HG03521 (cell line): Measurements from ENCODE around the gene OR2A42.
"Not testable (repeated sequence)": the region's sequence is repeated elsewhere in the genome, so short reads cannot be mapped to it uniquely, and the experiment has no call there.

ENCODE experiments used
- ATAC-seq: cut with Tn5 transposase; IDR thresholded peaks from one replicate; pipeline ENCODE4 v1.9.1; 2021; ENCODE audit warnings: mild to moderate bottlenecking, moderate library complexity; ENCODE audit not compliant: unreplicated experiment

The OR2A42 gene

DNA sequence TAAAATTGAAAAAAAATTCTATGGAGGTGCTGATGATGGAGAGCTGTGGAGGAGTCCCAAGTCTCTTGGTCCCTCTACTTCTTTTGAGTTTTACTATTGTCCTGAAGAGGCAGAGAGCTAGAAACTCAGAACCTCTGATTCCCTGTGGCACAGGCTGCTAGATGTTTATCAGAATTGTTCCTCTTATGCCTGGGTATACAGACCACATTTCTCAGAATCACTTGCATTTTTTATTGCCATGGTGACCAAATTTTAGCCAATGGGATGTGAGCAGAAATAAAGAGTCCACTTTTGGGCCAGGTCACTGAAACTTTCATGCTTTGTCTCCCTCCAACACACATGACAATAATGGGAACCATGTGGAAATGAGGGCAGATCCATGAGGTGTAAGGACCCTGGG is 15.7 kb downstream of the OR2A42 start:
- not testable (repeated sequence) for ATAC-seq

DNA sequence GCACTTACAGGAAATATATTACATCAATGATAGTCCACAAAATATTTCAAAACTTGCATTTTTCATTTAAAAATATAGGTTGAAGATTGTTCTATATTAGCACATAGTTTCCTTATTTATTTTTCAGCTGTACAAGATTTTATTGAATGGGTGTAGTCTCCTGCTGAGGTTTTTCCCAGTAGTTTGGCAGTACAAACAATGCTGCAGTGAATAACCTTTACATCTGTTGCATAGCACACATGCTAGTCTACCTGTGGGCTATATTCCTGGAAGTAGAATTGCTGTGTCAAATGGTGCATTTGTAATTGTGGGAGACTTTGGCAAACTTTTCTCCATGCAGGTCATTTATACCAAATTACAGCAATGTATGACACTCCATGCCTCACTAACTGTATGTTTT is 18.9 kb downstream of the OR2A42 start:
- ATAC-seq, result not testable (repeated sequence)

DNA sequence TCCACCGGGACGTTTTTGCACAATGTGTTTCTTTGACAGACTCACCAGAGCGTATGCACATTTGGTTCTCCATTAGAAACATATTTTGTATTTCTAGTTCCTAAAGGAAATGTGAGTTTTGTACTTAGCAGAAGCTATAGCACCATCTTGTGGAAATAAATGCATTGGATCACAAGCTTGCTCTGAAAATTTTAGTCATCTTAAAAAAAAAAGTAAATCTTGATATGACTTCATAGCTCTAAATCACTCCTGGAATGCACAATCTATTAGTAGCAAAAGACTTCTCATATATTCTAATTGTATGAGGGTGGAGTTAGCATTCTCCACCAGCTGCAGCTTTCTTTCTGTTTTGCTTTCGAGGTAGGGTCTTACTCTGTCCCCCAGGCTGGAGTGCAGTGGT is 20.3 kb downstream of the OR2A42 start:
- ATAC-seq, result not testable (repeated sequence)

DNA sequence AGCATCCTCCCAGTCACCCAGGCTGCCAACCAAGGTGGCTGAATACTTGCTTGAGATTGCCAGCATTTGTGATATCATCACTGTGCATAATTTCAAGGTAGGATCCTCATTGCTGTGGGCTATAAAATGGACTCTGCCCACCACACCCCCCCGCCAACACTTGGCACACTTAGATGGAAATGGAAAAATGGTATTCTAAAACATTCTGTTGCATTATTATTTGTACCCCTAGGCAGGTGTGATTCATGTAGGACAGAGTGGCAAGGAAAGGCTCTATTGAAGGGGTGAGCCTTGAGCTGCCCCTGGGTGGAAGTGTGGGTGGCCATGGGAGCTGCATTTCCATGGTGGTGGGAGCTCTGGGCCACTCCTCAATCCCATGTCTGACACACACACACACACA is 20.8 kb downstream of the OR2A42 start:
- ATAC-seq, result not testable (repeated sequence)

DNA sequence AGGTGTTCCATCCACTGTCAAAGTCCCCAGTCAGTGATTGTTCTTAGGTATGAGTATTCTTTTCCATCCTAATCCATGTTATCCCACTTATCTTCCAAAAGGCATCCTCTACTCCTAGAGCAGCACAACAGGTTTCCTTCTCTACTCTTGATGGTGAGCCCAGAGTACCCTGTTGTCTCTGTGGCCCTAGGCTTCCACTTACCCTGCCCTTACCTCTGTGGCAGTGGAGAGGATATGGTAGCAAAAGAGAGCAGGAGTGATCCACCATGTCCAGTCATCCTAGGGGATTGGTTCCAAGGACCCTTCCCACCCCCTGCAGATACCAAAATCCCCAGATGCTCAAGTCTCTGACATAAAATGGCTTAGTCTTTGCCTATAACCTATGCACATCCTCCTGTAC is 22.2 kb downstream of the OR2A42 start:
- not testable (repeated sequence) for ATAC-seq

DNA sequence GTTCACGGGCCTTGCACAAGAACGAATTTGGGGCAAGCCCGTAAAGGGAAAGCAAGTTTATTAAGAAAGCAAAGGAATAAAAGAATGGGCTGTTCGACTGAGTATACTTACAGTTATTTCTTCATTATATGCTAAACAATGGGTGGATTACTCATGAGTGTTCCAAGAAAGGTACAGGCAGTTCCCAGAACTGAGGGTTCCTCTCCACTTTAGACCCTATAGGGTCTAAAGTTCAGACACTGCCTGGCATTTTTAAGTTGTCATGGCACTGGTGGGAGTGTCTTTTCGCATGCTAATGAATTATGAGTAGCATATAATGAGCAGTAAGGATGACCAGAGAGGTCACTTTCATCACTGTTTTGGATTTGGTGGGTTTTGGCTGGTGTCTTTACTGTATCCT is 34.1 kb downstream of the OR2A42 start:
- not testable (repeated sequence) for ATAC-seq

DNA sequence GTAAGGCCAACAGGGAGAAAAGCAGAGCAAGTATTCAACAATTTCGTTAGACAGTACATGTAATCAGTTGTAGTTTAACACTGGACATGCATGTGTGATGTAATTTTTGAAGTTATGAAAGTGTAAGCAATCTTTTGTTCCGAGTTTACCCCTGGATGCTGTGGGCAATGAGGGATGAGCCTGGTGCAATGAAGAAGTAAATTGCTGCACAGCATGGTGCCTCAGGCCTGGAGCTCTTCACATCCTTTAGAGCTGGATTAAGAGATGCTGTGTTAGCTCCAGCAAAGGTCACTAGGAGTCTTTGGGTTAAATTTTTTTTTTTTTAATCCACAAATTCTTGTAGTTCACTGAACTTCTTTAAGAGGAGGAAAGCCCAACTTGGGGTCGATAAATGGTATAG is 36.3 kb downstream of the OR2A42 start:
- ATAC-seq, result not testable (repeated sequence)

DNA sequence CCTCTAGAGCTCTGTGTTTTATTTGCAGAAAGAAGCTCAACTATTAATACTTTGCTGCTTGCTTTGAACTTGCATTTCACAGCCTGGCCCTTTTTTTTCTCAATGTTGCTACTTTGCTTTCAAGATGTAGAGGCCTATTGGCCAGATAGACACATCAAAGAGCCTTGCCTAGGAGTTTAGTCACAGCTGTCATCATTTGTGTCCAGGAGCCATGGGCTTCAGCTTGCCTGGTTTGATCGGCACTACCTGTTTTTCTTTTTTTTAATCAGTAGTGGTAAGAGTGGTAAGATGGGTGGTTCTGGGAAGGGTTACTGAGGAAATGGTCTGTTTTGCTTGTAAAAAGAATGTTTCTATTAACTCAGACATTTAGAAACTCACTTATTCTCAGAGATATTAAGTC is 37.4 kb downstream of the OR2A42 start:
- ATAC-seq, result not testable (repeated sequence)

DNA sequence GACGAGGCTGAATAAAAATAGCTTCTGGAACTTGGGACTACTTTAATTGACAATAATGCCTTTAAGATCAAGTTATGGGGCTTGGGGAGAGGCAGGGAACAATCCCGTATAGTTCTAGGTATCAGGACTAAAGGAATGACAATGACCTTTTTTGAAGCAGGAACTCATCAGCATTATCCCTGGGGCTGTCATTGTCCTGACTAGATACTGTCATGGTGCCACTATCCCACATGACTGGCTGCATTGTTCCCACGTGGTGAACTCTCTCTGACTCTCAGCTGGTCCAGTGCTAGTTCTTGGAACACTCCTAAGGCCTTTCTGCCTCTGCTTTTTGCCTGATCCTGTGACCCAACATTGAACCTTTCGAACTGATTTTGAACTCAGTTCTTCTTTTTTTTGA is 40.5 kb downstream of the OR2A42 start:
- ATAC-seq, result not testable (repeated sequence)

DNA sequence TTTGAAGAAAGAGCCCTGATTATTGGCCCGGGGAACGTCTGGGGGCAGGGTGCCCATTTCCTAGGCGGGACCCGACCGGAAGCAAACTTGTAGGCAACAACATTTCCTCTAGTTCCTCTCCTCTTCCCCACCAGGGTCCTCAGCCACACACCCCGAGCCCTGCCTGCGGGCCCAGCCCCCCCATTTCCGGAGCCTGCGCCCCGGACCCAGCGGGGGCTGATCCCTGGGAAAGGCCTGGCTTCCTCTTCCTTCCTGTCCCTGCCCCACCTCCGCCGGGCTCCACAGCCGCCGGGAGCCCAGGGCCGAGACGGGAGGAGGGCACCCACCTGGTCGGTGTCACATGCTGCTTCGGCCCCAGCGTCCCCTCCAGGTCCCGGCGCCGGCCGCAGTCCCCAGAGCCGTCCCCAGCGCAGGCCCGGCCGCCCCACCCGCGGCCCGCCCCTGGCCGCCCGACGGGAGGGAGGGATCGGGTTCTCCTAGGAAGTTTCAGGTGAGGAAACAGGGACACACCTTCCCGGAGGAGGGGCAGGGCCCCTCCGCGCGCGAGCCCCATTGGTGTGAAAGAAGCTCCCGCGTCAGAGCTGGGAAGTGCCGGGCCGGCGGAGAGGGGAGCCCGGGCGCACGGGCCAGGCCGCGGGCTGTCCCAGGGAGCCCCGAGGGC is 44.1 kb downstream of the OR2A42 start, which contains the start of gene ARHGEF35:
Gene ARHGEF35, minus strand, starts transcription at position 622 of the 661 bp plus-strand sequence. CDS start 7,450 bp downstream, outside the sequence.
- peak; percentile 68 for ATAC-seq

DNA sequence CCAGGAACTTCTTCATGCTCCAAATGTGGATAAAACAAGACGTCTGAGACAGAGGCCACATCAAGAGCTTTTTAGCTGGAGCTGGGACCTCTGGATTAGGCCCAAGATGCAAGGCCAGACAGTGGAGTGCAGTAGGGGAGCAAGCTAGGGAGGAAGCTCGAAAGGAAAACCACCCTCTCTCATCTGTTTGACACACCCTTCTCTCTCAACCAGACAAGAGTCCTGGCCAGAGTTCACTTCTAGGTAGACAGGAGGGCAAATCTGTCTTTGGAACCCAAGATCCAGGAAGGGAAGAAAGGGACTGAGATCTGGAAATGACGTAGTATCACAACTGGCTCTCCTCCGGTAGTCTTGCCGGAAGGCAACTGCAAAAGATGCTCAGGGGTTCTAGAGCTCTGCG is 45.0 kb downstream of the OR2A42 start:
- ATAC-seq, result not testable (repeated sequence)

DNA sequence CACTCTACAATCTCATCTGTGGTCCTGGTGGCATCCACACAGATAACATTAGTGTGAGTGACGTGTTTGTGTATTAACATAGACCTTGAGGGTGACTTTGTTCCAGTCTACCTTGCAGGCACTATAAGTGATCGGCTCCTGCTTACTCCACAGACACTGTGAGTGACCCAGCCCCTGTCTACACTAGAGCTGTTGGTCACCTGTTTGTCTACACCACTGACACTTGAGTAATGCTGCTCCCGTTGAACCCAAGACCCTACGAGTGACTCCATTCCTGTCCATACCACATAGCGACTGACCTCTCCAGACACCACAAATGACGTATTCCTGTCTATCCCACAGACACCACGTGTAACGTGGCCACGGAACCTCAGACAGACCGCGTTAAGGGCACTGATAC is 45.6 kb downstream of the OR2A42 start:
- ATAC-seq, result not testable (repeated sequence)

DNA sequence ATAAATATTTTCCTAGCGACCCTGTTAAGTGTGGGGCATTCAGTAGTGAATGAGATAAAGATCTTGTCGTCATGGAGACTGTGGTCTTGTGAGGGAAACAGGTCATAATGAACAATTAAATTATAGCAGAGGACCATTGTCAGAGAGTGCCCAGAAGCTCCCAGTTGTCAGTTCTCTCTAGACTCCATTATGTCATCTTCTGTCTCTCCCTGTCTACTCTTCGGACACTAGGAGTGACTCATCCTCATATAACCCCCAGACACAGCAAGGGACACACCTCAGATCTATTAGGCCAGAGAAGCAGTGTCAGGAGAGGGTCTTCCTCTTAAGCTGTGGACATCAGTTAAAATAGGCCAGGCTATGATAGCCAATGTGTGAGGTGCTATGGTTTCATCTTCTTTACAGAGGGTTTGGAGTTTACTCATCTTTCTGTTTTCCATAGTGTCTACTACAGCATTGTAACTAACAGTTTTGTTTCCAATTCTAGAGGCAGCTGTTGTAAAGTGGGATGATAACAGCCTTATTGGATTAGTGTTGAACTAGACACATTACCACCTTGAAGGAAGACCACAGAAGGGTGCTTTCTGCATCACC is 50.7 kb downstream of the OR2A42 start:
- ATAC-seq, result not testable (repeated sequence)

DNA sequence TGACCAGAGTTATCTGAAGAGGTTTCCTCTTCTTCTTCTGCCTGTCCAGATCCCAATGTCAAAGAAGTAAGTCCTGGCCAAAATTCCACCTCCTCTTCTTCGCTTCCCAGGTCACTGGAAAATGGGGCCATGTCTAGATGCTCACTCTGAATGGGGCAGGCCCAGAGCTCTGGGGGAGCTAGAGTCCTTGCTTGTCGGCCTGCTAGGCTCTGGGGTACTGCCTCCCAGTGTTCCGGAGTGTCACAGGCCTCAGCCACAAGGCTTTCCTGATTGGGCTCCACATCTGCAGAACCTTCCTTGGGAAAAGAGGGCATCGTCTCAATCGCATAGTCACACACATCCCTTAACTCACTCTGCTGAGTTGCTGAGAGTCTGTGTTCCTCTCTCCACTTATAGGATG is 51.6 kb downstream of the OR2A42 start:
- ATAC-seq, result not testable (repeated sequence)

DNA sequence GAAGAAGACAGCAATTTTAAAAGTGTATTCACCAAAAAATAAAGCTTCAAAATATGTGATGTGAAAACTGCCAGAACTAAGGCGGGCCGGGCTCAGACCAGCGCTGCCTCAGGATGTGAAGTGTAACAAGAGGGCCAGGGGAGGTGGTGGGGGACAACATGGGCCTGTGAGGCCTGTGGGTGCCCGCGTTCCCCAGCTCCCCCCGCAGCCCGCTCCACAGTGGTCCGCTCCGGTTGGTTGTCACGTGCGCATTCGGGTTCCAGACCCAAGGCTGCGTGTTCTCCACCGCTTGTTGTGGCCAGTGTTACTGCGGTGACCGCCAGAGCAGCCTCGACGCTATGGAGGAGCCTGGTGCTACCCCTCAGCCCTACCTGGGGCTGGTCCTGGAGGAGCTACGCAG is 56.2 kb downstream of the OR2A42 start, which contains the start of gene CTAGE4:
Gene CTAGE4, plus strand, starts transcription at position 301 of the 400 bp plus-strand sequence. Its CDS starts 38 bp downstream, at position 339.
- ATAC-seq, result not testable (repeated sequence)

DNA sequence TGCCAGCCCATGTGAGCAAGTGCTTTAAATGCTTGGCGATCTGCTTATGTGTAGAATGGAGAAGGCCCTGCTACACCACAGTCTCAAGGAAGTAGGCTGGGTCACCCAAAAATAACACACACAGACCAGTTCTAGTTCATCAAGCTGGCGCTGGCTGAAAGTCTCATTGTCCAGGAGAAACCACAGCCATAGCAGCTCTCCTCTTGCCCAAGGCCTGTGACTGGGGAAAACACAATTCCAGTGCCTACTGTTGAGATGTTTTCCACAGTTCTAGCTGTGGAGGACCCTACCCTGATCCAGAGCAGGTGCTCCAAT is 60.3 kb downstream of the OR2A42 start:
- not testable (repeated sequence) for ATAC-seq

DNA sequence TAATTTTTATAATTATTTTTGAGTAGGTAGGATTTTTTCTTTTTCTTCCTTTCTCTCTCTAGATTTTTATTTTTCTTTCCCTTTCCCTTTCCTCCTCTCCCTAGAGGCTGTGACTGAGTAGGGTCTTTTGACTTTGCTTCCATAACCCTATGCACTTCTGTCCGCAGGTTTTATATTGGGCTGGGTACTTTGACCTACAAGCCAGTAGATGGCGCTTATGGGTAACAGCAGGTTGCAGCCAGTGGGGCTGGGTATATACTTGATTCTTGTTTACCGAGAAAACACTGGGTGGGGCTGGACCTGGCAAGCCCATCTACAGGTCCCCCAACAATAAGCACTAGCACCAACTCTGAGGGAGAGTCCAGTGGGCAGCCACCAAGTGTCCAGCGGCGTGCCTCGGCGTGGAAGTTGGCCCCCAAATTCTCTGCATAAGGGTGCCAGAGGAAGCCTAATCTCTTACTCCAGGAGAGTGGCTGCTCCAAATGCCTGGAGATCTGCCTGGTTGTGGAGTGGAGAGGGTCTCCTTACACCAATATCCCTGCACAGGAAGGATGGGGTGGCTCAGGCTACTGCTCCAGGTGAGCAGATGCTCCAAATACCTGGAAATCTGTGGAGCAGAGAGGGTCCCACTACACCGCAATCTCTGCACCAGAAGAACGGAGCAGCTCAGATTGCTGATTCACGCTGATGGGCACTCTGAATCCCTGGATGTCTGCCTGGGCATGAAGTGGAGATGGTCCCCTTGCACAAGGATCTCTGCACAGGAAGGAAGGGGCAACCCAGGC is 60.8 kb downstream of the OR2A42 start:
- ATAC-seq, result peak; percentile 97
